ENCODE measurements around the gene LRRTM2.
A peak's percentile ranks its signal among the peaks of the same experiment; 100 is the strongest.

Gene LRRTM2

DNA sequence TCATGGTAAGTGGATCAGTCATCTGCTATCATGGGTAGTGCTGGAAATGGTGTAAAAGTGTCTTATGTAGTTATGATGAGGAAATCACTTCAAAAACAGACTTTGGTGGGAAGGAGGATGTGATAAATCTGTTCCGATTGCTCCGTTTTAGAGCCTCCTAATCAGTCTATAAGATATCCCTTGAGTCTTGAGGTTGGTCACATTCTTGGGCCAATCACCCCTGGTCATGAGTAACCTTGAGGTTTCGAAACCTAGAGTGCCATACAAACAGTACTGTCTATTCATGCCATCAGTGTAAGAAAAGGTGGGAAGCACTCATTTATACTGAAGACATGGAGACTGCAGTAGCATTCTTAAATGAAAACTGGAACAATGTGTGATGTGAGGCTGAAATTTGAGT is 45.8 kb downstream of the LRRTM2 start:
- Histone ChIP-seq H3K27me3 (ENCODE audit: insufficient read depth, poor library complexity, severe bottlenecking) (no peaks in the 10 kb centered on the region), H3K36me3 (ENCODE audit: low read depth) (peaks cover 91% of the 10 kb centered on the region), H3K27ac (ENCODE audit: poor library complexity, severe bottlenecking) (no peak overlapping the region), H3K4me3 (ENCODE audit: severe bottlenecking) (no peak overlapping the region), H3K4me1 (ENCODE audit: insufficient read depth, poor library complexity, severe bottlenecking) (no peaks in the 10 kb centered on the region), H3K9me3 (ENCODE audit: severe bottlenecking) (peaks cover 7% of the 10 kb centered on the region)
- peak; percentile 69 for ATAC-seq (ENCODE audit: low read depth)
- DNase-seq (ENCODE audit: low spot score): no peak
- TF ChIP-seq, protein P1, sequence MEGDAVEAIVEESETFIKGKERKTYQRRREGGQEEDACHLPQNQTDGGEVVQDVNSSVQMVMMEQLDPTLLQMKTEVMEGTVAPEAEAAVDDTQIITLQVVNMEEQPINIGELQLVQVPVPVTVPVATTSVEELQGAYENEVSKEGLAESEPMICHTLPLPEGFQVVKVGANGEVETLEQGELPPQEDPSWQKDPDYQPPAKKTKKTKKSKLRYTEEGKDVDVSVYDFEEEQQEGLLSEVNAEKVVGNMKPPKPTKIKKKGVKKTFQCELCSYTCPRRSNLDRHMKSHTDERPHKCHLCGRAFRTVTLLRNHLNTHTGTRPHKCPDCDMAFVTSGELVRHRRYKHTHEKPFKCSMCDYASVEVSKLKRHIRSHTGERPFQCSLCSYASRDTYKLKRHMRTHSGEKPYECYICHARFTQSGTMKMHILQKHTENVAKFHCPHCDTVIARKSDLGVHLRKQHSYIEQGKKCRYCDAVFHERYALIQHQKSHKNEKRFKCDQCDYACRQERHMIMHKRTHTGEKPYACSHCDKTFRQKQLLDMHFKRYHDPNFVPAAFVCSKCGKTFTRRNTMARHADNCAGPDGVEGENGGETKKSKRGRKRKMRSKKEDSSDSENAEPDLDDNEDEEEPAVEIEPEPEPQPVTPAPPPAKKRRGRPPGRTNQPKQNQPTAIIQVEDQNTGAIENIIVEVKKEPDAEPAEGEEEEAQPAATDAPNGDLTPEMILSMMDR (IDR thresholded peaks at IDR 0.05; ENCODE audit: poor library complexity, severe bottlenecking): no peak

DNA sequence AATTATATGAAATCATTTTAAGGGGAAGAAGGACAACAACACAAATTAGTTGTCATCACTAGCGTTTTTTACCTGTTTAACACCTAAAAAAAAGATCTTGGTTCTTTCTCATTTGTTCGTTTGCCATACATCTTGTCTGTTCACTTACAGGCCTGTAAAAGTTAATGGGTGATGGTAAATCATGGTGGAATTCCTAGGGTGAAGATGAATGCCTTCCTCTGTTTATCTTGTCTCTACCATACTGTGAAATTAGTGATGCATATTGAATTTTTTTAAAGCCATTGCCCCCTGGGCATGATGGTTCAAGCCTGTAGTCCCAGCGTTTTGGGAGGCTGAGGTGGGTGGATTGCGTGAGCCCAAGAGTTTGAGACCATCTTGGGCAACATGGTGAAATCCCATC is 46.6 kb downstream of the LRRTM2 start:
- TF ChIP-seq, protein P1 (IDR thresholded peaks at IDR 0.05; ENCODE audit: poor library complexity, severe bottlenecking): no peak
- ATAC-seq (ENCODE audit: low read depth) (no peak), DNase-seq (ENCODE audit: low spot score) (no peak)
- no peaks in the 10 kb centered on the region for H3K27me3 ChIP-seq (ENCODE audit: insufficient read depth, poor library complexity, severe bottlenecking)
- no peaks in the 10 kb centered on the region for H3K9me3 ChIP-seq (ENCODE audit: severe bottlenecking)
- H3K4me1 ChIP-seq (ENCODE audit: insufficient read depth, poor library complexity, severe bottlenecking): no peaks in the 10 kb centered on the region
- peaks cover 88% of the 10 kb centered on the region for H3K36me3 ChIP-seq (ENCODE audit: low read depth)
- no peak overlapping the region for H3K27ac ChIP-seq (ENCODE audit: poor library complexity, severe bottlenecking)
- no peak overlapping the region for H3K4me3 ChIP-seq (ENCODE audit: severe bottlenecking)

DNA sequence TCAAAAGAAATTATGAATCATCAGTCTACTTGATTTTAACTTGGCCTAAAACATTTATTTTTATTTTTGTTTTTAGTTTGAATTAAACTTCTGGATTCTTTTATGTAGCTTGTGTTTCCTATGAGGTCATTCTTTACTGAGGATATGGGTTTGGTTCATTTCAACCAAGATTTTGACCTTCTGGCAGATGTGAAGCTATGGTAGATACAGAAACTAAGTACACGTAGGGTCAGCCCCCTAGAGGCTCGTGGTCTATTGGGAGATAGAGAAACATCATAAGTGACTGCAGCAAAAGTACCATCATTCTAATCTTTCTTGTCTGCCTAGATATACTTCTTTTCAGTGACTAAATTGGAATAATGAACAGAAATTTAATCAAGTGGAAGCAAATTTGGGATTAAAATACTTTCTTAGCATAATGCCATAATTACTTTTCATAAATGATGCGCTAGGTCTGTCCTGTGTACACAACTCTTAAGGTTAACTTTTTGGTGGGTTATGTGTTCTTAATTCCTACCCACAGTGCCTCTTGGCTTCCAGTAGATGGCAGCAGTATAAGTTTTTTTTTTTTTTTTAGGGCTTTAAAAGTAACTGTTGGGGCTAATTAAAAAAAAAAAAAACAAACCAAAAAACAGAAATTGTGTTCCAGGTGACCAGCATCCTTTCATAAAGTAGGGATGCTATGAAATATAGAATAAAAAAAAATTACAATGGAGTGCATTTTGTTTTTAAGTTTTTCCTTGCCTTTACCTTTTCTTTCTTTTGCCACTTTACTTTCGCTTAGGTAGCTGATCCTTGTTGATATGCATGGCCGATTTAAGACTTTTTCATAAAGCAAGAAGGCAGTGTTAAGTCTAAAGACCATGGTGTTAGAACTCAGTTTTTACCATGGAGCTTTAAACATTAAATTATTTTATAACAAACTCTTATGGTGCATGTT is 49.9 kb downstream of the LRRTM2 start:
- DNase-seq (ENCODE audit: low spot score) (no peak), ATAC-seq (ENCODE audit: low read depth) (peak; percentile 66; the same call in 2 of the 3 replicates)
- H3K27ac ChIP-seq (ENCODE audit: poor library complexity, severe bottlenecking): no peak overlapping the region
- H3K9me3 ChIP-seq (ENCODE audit: severe bottlenecking): no peaks in the 10 kb centered on the region
- no peak overlapping the region for H3K4me3 ChIP-seq (ENCODE audit: severe bottlenecking)
- H3K4me1 ChIP-seq (ENCODE audit: insufficient read depth, poor library complexity, severe bottlenecking): no peaks in the 10 kb centered on the region
- peaks cover 87% of the 10 kb centered on the region for H3K36me3 ChIP-seq (ENCODE audit: low read depth)
- TF ChIP-seq, protein P1 (IDR thresholded peaks at IDR 0.05; ENCODE audit: poor library complexity, severe bottlenecking): peak; percentile 88
- H3K27me3 ChIP-seq (ENCODE audit: insufficient read depth, poor library complexity, severe bottlenecking): no peaks in the 10 kb centered on the region

DNA sequence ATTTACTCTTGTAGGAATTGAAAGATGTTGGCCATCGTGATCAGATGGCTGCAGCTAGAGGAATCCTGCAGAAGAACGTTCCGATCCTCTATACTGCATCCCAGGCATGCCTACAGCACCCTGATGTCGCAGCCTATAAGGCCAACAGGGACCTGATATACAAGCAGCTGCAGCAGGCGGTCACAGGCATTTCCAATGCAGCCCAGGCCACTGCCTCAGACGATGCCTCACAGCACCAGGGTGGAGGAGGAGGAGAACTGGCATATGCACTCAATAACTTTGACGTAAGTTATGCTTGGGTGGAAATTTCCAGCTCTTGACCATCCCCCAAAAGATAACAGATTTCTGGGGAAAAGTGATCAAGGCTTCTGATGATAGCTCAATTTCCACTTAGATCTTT is 50.6 kb downstream of the LRRTM2 start:
- ATAC-seq (ENCODE audit: low read depth) (no peak), DNase-seq (ENCODE audit: low spot score) (no peak)
- Histone ChIP-seq H3K27me3 (ENCODE audit: insufficient read depth, poor library complexity, severe bottlenecking) (no peaks in the 10 kb centered on the region), H3K9me3 (ENCODE audit: severe bottlenecking) (no peaks in the 10 kb centered on the region), H3K27ac (ENCODE audit: poor library complexity, severe bottlenecking) (no peak overlapping the region), H3K36me3 (ENCODE audit: low read depth) (peaks cover 86% of the 10 kb centered on the region), H3K4me1 (ENCODE audit: insufficient read depth, poor library complexity, severe bottlenecking) (no peaks in the 10 kb centered on the region), H3K4me3 (ENCODE audit: severe bottlenecking) (no peak overlapping the region)
- TF ChIP-seq, protein P1 (IDR thresholded peaks at IDR 0.05; ENCODE audit: poor library complexity, severe bottlenecking): no peak

DNA sequence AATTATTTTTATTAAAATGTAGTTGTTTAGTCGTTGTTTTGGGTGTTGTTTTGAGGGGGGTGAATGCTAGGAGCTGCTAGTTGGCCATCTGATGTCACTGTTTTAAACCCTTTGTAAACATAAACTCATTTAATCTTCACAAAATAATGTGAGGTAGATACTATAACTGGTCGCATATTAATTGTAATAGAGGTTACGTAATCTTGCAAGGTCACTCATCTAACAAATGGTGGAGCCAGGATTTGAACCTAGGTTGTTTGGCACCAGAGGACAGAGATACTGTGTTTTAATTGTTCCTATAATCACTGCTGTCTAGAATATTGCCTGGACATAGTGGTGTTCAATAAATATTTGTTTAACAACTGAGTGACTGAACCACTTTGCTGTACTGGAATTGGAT is 54.4 kb downstream of the LRRTM2 start:
- Histone ChIP-seq H3K4me1 (ENCODE audit: insufficient read depth, poor library complexity, severe bottlenecking) (no peaks in the 10 kb centered on the region), H3K9me3 (ENCODE audit: severe bottlenecking) (no peaks in the 10 kb centered on the region), H3K27ac (ENCODE audit: poor library complexity, severe bottlenecking) (no peak overlapping the region), H3K4me3 (ENCODE audit: severe bottlenecking) (no peak overlapping the region), H3K27me3 (ENCODE audit: insufficient read depth, poor library complexity, severe bottlenecking) (no peaks in the 10 kb centered on the region), H3K36me3 (ENCODE audit: low read depth) (peaks cover 74% of the 10 kb centered on the region)
- TF ChIP-seq, protein P1 (IDR thresholded peaks at IDR 0.05; ENCODE audit: poor library complexity, severe bottlenecking): no peak
- DNase-seq (ENCODE audit: low spot score) (no peak), ATAC-seq (ENCODE audit: low read depth) (no peak)

Data from RWPE2 (cell line).